WERI-Rb-1 (cell line): ENCODE measurements around the gene PPA2.

ENCODE experiments used
- DNase-seq: peaks from one replicate; pipeline ENCODE4 v3.0.0-alpha.2; 2020
- H3K27ac ChIP-seq: fragments of 250-450 bp; sonication (Bioruptor Pico); 2 replicates; pipeline ENCODE4 v1.5.1; 2020; ENCODE audit warnings: mild to moderate bottlenecking, moderate library complexity
- H3K27me3 ChIP-seq: fragments of 250-450 bp; sonication (Bioruptor Pico); 2 replicates; pipeline ENCODE4 v1.5.1; 2021; ENCODE audit warnings: mild to moderate bottlenecking, low read depth, moderate library complexity; ENCODE audit not compliant: insufficient read depth, severe bottlenecking
- H3K36me3 ChIP-seq: fragments of 250-450 bp; sonication (Bioruptor Pico); 2 replicates; pipeline ENCODE4 v1.5.1; 2020; ENCODE audit warnings: mild to moderate bottlenecking, moderate library complexity
- H3K4me3 ChIP-seq: 2 replicates; pipeline ENCODE4 v1.5.1; 2011; ENCODE audit warnings: low read depth, mild to moderate bottlenecking, control low read depth, low read length
- H3K9me3 ChIP-seq: fragments of 250-450 bp; sonication (Bioruptor Pico); 2 replicates; pipeline ENCODE4 v1.5.1; 2021; ENCODE audit warnings: mild to moderate bottlenecking, moderate library complexity; ENCODE audit not compliant: severe bottlenecking
- CTCF ChIP-seq: IDR thresholded peaks from 2 replicates; pipeline ENCODE4 v1.5.1; 2011; ENCODE audit warnings: low read depth, mild to moderate bottlenecking, control low read depth, inconsistent platforms, low read length

PPA2 gene

GRCh38 chr4:105356194-105356593 is 117.7 kb downstream of the PPA2 start:
- no peak for TF ChIP-seq CTCF
- DNase-seq, result no peak
- Histone ChIP-seq H3K27ac (no peak overlapping the region), H3K27me3 (no peaks in the 10 kb centered on the region), H3K36me3 (no peaks in the 10 kb centered on the region), H3K4me3 (no peak overlapping the region), H3K9me3 (no peaks in the 10 kb centered on the region)

- no peaks in the 10 kb centered on the region for H3K36me3 ChIP-seq
- DNase-seq, result no peak
- H3K27ac ChIP-seq, result no peak overlapping the region
- no peak for TF ChIP-seq CTCF
- no peak overlapping the region for H3K4me3 ChIP-seq
- no peaks in the 10 kb centered on the region for H3K27me3 ChIP-seq
- no peaks in the 10 kb centered on the region for H3K9me3 ChIP-seq
These were observed 121.0 kb downstream of the PPA2 start for GRCh38 chr4:105352826-105353225.

- TF ChIP-seq CTCF, result no peak
- H3K36me3 ChIP-seq, result no peaks in the 10 kb centered on the region
- no peak overlapping the region for H3K27ac ChIP-seq
- no peaks in the 10 kb centered on the region for H3K27me3 ChIP-seq
- H3K9me3 ChIP-seq, result no peaks in the 10 kb centered on the region
- DNase-seq, result no peak
- no peak overlapping the region for H3K4me3 ChIP-seq
These were observed 122.0 kb downstream of the PPA2 start for GRCh38 chr4:105351861-105352260.

- no peak for DNase-seq
- TF ChIP-seq CTCF, result no peak
These were observed 122.9 kb downstream of the PPA2 start for GRCh38 chr4:105350859-105351490.

GRCh38 chr4:105348719-105349118 is 125.1 kb downstream of the PPA2 start:
- TF ChIP-seq CTCF, result no peak
- no peaks in the 10 kb centered on the region for H3K27me3 ChIP-seq
- no peaks in the 10 kb centered on the region for H3K36me3 ChIP-seq
- no peak overlapping the region for H3K4me3 ChIP-seq
- DNase-seq, result no peak
- H3K9me3 ChIP-seq, result no peaks in the 10 kb centered on the region
- no peak overlapping the region for H3K27ac ChIP-seq

More at GRCh38 chr4:105350859-105351490, 122.9 kb downstream of the PPA2 start:
- H3K4me3 ChIP-seq, result no peak overlapping the region
- H3K36me3 ChIP-seq, result no peaks in the 10 kb centered on the region
- H3K9me3 ChIP-seq, result no peaks in the 10 kb centered on the region
- no peaks in the 10 kb centered on the region for H3K27me3 ChIP-seq
- H3K27ac ChIP-seq, result no peak overlapping the region

GRCh38 chr4:105346869-105347268 is 127.0 kb downstream of the PPA2 start:
- TF ChIP-seq CTCF, result no peak
- no peaks in the 10 kb centered on the region for H3K9me3 ChIP-seq
- H3K36me3 ChIP-seq, result no peaks in the 10 kb centered on the region
- no peak overlapping the region for H3K27ac ChIP-seq
- no peaks in the 10 kb centered on the region for H3K27me3 ChIP-seq
- no peak for DNase-seq
- H3K4me3 ChIP-seq, result no peak overlapping the region
